Memory B cell (primary cell): ENCODE results near the gene ZXDA.
"Not testable (repeated sequence)": the region's sequence is repeated elsewhere in the genome, so short reads cannot be mapped to it uniquely, and the experiment has no call there.

Experiments used
- ATAC-seq: fragments of 150-1000 bp; cut with Tn5 transposase; 2 replicates; pipeline ENCODE4 v1.10.0; 2021; ENCODE audit warnings: low read depth, mild to moderate bottlenecking, moderate library complexity
- DNase-seq, 2 donors: peaks; one replicate each; pipeline ENCODE4 v3.0.0; 2022; ENCODE audit warnings: low spot score in 2 of 2
- H3K27ac Mint-ChIP-seq: one replicate; pipeline ENCODE4 v1.8.0; 2022; ENCODE audit warnings: mild to moderate bottlenecking, moderate library complexity, mixed read lengths
- H3K27me3 Mint-ChIP-seq: one replicate; pipeline ENCODE4 v1.8.0; 2022; ENCODE audit warnings: mixed read lengths
- H3K36me3 Mint-ChIP-seq: one replicate; pipeline ENCODE4 v1.8.0; 2022; ENCODE audit warnings: mild to moderate bottlenecking, mixed read lengths
- H3K4me1 Mint-ChIP-seq: one replicate; pipeline ENCODE4 v1.8.0; 2022; ENCODE audit warnings: mixed read lengths
- H3K4me3 Mint-ChIP-seq: one replicate; pipeline ENCODE4 v1.8.0; 2022; ENCODE audit warnings: mild to moderate bottlenecking, moderate library complexity, mixed read lengths
- H3K9me3 Mint-ChIP-seq: one replicate; pipeline ENCODE4 v1.8.0; 2022; ENCODE audit warnings: mixed read lengths

The ZXDA gene, protein sequence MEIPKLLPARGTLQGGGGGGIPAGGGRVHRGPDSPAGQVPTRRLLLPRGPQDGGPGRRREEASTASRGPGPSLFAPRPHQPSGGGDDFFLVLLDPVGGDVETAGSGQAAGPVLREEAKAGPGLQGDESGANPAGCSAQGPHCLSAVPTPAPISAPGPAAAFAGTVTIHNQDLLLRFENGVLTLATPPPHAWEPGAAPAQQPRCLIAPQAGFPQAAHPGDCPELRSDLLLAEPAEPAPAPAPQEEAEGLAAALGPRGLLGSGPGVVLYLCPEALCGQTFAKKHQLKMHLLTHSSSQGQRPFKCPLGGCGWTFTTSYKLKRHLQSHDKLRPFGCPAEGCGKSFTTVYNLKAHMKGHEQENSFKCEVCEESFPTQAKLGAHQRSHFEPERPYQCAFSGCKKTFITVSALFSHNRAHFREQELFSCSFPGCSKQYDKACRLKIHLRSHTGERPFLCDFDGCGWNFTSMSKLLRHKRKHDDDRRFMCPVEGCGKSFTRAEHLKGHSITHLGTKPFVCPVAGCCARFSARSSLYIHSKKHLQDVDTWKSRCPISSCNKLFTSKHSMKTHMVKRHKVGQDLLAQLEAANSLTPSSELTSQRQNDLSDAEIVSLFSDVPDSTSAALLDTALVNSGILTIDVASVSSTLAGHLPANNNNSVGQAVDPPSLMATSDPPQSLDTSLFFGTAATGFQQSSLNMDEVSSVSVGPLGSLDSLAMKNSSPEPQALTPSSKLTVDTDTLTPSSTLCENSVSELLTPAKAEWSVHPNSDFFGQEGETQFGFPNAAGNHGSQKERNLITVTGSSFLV

DNA sequence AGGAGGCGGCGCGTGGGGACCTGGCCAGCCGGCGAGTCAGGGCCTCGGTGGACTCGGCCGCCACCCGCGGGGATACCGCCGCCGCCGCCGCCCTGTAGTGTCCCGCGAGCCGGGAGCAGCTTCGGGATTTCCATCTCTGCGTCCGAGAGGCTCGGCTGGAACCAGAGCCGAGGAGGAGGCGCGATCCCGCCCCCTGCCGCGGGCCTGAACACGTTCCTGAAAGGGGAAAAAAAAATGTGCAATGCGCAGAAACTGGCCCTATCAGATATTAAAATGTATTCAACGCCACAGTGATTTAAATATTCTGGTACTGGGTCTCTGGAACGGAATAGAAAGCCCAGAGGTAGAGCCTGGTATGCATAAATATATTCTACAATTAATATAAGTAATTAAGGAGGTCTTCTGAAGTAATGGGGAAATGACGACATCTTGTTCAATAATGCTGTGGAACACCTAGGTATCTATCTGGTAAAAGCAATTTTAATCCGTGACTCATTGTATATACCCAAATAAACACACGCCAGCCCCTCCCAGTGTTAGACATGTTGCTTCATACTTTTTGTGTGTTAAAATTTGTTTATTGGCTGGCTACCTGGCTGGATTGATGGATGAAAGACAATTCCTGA, at the start of gene ZXDA:
Gene ZXDA, minus strand, starts transcription at position 172 of the 626 bp plus-strand sequence. Its CDS starts 38 bp downstream, at position 134.
- ATAC-seq, result peak; percentile 71
- H3K27ac Mint-ChIP-seq, result peak within 1 kb of the TSS; percentile 93
- peak within 1 kb of the TSS; percentile 81 for H3K4me3 Mint-ChIP-seq
- not testable (repeated sequence) for H3K36me3 Mint-ChIP-seq, DNase-seq, H3K27me3 Mint-ChIP-seq, H3K9me3 Mint-ChIP-seq
- H3K4me1 Mint-ChIP-seq, result peaks cover 11% of the 10 kb centered on the region

DNA sequence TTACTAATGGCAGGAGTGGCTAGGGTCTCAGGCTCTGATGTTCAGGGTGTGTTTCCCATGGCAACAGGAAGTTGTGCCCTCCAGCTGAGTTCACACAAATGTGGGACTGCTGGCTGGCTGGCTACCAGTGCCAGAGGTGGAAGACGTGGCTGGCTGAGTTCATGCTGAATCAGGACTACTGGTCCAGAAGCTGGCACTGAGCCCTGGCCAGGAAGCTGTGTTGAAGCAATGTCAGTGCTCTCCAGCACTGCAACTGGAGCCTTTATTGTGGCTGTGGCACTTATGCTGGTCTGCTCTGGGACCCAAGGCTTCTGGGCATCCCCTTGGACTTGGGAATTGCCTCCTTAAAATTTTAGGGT, 42.0 kb upstream of the ZXDA start:
- ATAC-seq, result no peak
- peaks cover 3% of the 10 kb centered on the region for H3K36me3 Mint-ChIP-seq
- no peak overlapping the region for H3K4me3 Mint-ChIP-seq
- H3K27ac Mint-ChIP-seq, result peak overlapping the region; percentile 87
- peaks cover 2% of the 10 kb centered on the region for H3K4me1 Mint-ChIP-seq
- no peak for DNase-seq
- peaks cover 6% of the 10 kb centered on the region for H3K9me3 Mint-ChIP-seq
- H3K27me3 Mint-ChIP-seq, result no peaks in the 10 kb centered on the region

DNA sequence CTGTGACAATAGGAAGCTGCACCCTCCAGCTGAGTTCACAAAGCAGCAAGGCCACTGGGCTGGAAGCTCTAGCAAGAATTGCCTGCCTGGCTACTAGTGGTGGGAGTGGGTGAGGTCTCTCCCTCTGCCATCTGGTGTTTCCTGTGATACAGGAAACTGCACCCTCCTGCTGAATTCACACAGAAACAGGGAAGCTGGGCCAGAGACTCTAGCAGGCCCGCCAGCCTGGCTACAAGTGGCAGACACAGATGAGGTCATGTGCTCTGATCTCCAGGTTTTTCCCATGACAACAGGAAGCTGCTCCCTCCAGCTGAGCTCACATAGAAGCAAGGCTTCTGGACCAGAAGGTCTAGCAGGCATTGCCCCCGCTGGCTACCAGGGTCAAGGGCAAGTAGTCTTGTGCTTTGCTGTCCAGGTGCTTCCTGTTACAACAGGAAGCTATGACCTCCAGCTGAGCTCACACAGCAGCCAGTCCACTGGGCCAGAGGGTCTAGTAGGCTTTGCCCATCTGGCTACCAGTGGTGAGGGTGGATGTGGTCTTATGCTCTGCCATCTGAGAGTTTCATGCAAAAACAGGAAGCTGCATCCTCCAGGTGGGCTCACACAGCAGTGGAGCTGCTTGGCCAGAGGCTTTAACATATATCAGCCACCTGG, 41.5 kb upstream of the ZXDA start:
- peaks cover 3% of the 10 kb centered on the region for H3K36me3 Mint-ChIP-seq
- no peaks in the 10 kb centered on the region for H3K27me3 Mint-ChIP-seq
- H3K4me3 Mint-ChIP-seq, result no peak overlapping the region
- peaks cover 2% of the 10 kb centered on the region for H3K4me1 Mint-ChIP-seq
- peaks cover 6% of the 10 kb centered on the region for H3K9me3 Mint-ChIP-seq
- ATAC-seq (peak; percentile 82), DNase-seq (peak; percentile 16 to 38)
- peak overlapping the region; percentile 87 for H3K27ac Mint-ChIP-seq

DNA sequence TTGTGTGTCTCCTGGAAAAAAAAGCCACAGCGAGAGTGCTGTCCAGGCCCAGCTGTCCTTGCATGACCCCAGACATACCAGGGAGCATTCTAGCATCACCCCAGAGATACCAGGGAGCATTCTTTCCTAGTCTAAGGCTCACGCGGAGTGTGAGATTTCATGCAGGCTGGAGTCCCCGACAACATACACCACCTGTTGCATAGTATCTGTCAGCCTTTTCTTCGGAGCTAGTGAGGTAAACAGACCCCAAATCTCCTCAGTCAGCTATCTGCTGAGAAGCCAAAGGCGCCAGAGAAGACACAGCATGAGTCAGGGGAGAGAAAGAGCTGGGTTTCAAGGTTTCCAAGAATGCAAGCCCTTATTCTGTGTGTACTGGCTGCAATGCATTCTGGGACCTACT, 23.1 kb upstream of the ZXDA start:
- Mint-ChIP-seq H3K9me3 (no peaks in the 10 kb centered on the region), H3K36me3 (no peaks in the 10 kb centered on the region), H3K4me3 (no peak overlapping the region), H3K27me3 (no peaks in the 10 kb centered on the region), H3K4me1 (peaks cover 2% of the 10 kb centered on the region), H3K27ac (no peak overlapping the region)
- no peak for ATAC-seq
- no peak for DNase-seq

DNA sequence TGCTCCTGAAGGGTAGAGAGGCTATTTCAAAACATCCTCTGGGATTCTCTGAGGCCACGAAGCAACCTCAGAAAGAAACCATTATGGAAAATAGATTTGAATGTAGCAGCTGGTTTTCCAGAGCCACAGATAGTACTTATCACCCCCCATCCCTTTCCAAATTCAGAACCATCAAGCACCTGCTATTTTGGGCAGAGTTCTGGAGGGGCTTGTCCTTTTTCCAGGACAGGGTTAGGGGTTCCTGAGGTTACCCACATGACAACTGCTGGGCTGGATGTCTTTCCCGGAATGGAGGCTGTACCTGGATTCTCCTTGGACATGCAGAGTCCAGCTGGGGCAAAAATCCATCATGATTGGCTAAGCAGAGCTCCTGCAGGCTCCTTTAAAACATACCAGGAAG, 22.0 kb upstream of the ZXDA start:
- DNase-seq (no peak), ATAC-seq (no peak)
- Mint-ChIP-seq H3K9me3 (no peaks in the 10 kb centered on the region), H3K27ac (no peak overlapping the region), H3K4me1 (peaks cover 2% of the 10 kb centered on the region), H3K27me3 (no peaks in the 10 kb centered on the region), H3K36me3 (no peaks in the 10 kb centered on the region), H3K4me3 (no peak overlapping the region)

DNA sequence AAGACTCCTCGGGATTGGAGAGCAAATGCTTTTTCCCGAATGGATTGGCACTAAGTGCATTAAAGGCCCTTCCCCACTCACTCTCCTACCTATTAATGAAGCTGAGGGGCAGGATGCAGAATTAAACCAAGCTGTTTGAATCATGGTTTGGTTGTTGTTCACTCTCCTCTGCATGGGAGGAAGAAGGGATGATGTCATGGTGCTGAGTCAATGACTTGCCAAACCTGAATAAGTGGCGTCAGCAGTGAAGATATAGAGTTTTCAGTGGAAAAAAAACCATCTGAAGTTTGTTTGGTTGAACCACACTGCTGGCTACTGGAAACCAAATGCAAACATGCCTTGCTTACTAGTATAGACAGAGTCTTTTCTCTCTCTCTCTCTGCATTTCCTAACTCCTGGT, 19.8 kb upstream of the ZXDA start:
- no peak for ATAC-seq
- H3K27ac Mint-ChIP-seq, result no peak overlapping the region
- H3K27me3 Mint-ChIP-seq, result no peaks in the 10 kb centered on the region
- H3K36me3 Mint-ChIP-seq, result no peaks in the 10 kb centered on the region
- no peaks in the 10 kb centered on the region for H3K9me3 Mint-ChIP-seq
- peaks cover 2% of the 10 kb centered on the region for H3K4me1 Mint-ChIP-seq
- no peak for DNase-seq
- H3K4me3 Mint-ChIP-seq, result no peak overlapping the region

DNA sequence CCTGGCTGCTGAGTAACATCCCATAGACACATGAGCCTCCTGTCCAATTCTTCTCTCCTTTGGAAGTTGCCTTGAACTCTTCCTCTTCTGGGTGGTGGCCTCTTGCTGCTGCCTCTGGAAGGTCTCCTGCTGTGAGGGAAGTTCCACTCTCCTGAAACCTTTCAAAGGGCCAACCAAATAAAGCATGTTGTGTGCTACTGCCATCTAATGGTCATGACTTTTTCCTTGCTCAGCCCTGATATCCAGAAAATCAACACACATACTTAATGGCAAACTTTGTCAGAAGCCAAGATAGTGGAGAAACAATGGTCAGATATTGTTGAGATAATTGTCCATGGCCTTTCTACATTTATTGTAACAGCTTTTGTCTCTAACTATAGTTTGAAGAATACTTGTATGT, 19.1 kb upstream of the ZXDA start:
- DNase-seq (no peak), ATAC-seq (peak; percentile 35)
- Mint-ChIP-seq H3K36me3 (no peaks in the 10 kb centered on the region), H3K9me3 (no peaks in the 10 kb centered on the region), H3K4me3 (no peak overlapping the region), H3K27ac (no peak overlapping the region), H3K4me1 (peaks cover 2% of the 10 kb centered on the region), H3K27me3 (no peaks in the 10 kb centered on the region)

DNA sequence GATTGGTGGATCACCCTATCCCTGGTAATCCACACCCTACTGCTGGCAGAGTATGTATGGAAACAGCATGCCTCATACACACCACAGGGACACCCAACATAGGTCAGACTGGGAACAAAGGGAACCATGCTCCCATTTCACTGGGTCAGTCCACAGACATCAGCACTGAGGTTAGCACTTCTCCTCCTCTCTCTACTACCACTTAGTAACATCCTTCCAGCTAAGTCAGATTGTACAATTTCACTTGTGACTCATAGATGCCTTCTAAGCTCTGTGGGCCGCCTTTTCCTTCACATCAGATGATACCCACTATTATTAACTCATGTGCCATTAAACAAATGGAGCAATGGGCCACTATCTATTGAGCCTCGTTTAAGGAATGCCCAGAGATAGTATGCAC, 15.5 kb upstream of the ZXDA start:
- Mint-ChIP-seq H3K27ac (no peak overlapping the region), H3K4me3 (no peak overlapping the region), H3K36me3 (no peaks in the 10 kb centered on the region), H3K9me3 (no peaks in the 10 kb centered on the region), H3K27me3 (no peaks in the 10 kb centered on the region), H3K4me1 (peaks cover 2% of the 10 kb centered on the region)
- DNase-seq (no peak), ATAC-seq (no peak)

DNA sequence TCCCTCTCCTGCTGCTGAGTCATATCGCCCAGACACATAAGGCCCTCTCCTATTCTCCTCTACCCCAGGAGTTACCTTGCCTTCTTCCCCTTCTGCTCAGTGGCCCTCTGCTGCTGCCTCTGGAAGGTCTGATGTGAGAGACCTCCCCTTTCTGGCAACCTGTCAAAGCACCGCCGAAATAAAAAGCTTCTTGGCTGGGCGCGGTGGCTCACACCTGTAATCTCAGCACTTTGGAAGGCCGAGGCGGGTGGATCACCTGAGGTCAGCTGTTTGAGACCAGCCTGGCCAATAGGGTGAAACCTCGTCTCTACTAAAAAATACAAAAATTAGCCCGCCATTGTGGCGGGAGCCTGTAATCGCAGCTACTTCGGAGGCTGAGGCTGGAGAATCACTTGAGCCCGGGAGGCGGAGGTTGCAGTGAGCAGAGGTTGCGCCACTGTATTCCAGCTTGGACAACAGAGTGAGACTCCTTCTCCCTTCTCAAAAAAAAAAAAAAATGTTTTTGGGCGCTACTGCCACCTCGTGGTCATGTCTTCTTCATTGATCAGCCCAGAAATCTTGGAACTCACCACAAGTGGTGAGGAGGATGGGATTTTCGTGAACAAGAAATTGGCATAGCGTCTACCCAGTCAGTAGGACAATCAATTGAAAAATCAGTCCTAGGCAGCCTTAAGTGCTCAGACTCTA, 8.6 kb upstream of the ZXDA start:
- H3K9me3 Mint-ChIP-seq, result no peaks in the 10 kb centered on the region
- peak overlapping the region; percentile 47 for H3K27ac Mint-ChIP-seq
- H3K36me3 Mint-ChIP-seq, result no peaks in the 10 kb centered on the region
- no peak for ATAC-seq
- no peaks in the 10 kb centered on the region for H3K27me3 Mint-ChIP-seq
- H3K4me1 Mint-ChIP-seq, result no peaks in the 10 kb centered on the region
- peak overlapping the region; percentile 17 for H3K4me3 Mint-ChIP-seq
- DNase-seq, result peak; percentile 18 to 45

DNA sequence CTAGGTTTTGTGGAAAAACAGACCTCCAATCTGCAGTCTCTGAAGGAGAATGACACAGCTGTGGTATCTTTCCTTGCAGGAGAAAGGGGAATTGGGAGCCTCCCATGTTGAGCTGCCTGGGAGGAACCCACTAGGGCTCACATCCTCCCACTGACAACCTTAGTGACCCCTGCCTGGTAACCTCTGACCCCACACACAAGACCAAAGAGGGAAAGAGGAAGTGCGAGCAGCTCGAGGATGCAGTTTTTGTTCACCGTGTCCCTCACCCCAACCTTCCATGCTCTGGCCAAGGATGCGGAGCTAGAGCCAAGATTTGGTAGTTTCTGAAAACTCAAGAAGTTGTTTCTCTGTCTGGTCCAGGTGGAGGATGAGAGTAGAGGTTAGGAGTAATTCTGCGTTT, 5.4 kb upstream of the ZXDA start:
- no peaks in the 10 kb centered on the region for H3K27me3 Mint-ChIP-seq
- H3K27ac Mint-ChIP-seq, result no peak overlapping the region
- no peak for DNase-seq
- no peaks in the 10 kb centered on the region for H3K36me3 Mint-ChIP-seq
- no peak for ATAC-seq
- no peaks in the 10 kb centered on the region for H3K9me3 Mint-ChIP-seq
- peaks cover 4% of the 10 kb centered on the region for H3K4me1 Mint-ChIP-seq
- no peak overlapping the region for H3K4me3 Mint-ChIP-seq

DNA sequence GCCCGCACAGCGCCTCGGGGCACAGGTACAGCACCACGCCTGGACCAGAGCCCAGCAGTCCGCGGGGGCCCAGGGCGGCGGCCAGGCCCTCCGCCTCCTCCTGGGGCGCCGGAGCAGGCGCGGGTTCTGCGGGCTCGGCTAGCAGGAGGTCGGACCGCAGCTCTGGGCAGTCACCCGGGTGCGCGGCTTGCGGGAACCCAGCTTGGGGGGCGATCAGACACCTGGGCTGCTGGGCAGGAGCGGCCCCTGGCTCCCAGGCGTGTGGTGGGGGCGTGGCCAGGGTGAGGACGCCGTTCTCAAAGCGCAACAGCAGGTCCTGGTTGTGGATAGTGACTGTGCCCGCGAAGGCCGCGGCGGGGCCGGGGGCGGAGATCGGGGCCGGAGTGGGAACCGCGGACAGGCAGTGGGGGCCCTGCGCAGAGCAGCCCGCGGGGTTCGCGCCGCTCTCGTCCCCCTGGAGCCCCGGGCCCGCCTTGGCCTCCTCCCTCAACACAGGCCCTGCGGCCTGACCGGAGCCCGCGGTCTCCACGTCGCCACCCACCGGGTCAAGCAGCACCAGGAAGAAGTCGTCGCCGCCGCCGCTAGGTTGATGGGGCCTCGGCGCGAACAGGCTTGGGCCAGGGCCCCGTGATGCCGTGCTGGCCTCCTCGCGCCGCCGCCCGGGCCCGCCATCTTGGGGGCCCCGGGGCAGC, 517 bp downstream of the ZXDA start:
- ATAC-seq, result peak; percentile 73
- not testable (repeated sequence) for H3K27me3 Mint-ChIP-seq, H3K27ac Mint-ChIP-seq, H3K36me3 Mint-ChIP-seq, H3K9me3 Mint-ChIP-seq
- Mint-ChIP-seq H3K4me1 (peaks cover 11% of the 10 kb centered on the region), H3K4me3 (peak overlapping the region; percentile 61)
- peak; percentile 23 to 38 for DNase-seq

DNA sequence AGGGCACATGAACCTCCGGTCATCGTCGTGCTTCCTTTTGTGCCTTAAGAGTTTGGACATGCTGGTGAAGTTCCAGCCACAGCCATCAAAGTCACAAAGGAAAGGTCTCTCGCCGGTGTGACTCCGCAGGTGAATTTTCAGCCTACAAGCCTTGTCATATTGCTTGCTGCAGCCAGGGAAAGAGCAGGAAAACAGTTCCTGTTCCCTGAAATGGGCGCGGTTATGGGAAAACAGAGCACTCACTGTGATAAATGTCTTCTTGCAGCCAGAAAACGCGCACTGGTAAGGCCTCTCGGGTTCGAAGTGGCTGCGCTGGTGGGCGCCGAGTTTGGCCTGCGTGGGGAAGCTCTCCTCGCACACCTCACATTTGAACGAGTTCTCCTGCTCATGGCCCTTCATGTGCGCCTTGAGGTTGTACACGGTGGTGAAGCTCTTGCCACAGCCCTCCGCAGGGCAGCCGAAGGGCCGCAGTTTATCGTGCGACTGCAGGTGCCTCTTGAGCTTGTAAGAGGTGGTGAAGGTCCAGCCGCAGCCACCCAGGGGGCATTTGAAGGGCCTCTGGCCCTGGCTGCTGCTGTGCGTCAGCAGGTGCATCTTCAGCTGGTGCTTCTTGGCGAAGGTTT, 1.2 kb downstream of the ZXDA start:
- ATAC-seq, DNase-seq, H3K27me3 Mint-ChIP-seq, H3K36me3 Mint-ChIP-seq, H3K27ac Mint-ChIP-seq, H3K9me3 Mint-ChIP-seq: not testable (repeated sequence)
- H3K4me1 Mint-ChIP-seq, result peaks cover 11% of the 10 kb centered on the region
- H3K4me3 Mint-ChIP-seq, result peak overlapping the region; percentile 49

DNA sequence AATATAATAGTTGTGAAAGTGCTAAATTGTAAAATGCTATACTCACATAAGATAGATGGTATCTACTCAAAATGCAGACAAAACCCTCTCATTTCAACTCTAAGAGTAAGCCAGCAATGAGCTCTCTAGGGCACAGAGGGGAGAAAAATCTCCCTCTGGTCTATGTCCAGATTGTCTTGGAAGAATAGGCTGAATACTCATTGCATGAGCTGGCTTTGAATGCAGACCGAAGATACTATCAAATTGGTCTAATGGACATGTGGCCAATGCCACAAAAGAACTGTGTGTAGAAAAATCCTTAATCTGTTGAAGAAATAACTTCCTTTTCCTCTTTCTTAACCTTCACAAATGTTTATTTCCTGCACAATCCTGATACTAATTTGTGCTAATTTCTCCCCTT, 3.5 kb downstream of the ZXDA start:
- H3K36me3 Mint-ChIP-seq, result peaks cover 9% of the 10 kb centered on the region
- no peaks in the 10 kb centered on the region for H3K9me3 Mint-ChIP-seq
- no peaks in the 10 kb centered on the region for H3K27me3 Mint-ChIP-seq
- no peak for DNase-seq
- peaks cover 20% of the 10 kb centered on the region for H3K4me1 Mint-ChIP-seq
- H3K27ac Mint-ChIP-seq, result no peak overlapping the region
- peak overlapping the region; percentile 43 for H3K4me3 Mint-ChIP-seq
- no peak for ATAC-seq
